ENCODE data around the gene HRK.

Gene HRK

DNA sequence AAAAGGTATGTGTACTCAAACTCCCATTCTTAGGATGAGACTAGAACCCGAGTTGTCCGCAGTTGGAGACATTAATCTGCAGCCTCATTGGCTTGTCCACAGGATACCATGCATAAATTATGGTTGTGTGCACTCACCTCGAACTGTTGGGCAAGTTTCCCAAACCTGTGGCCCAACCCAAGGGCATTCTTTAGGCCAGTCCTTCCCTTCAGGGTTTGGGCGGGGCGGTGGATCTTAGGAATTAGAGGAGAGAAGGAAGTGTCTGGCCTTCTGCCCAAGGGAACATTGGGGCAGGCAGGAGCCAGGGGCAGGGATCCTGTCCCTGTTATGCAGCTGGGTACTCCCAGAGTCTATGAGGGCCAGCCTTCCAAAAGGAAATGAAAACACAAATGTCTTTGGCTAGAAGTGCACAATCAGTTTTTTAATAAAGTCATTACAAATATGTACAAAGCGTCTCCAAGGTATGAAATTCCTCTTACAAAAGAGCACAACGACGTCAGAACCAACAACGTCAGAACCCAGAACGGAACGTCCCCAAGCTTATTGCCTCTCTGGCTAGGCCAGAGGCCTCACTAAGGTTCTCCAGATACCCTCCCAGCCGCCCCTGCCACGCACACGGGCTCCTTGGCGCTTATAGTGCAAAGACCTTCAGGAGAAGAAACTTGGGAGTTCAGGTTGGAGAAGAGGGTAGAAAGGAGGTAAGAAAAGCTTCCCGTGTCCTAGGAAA, 25.3 kb downstream of the HRK start:
- Histone ChIP-seq H3K36me3 (ENCODE audit: control insufficient read depth, insufficient read depth, low read length) (no peaks in the 10 kb centered on the region), H3K27ac (ENCODE audit: low read depth, low read length) (no peak overlapping the region), H3K4me3 (ENCODE audit: low read length) (no peak overlapping the region), H3K27me3 (ENCODE audit: control insufficient read depth, insufficient read depth, low read length) (no peaks in the 10 kb centered on the region), H3K4me1 (ENCODE audit: control insufficient read depth, insufficient read depth, low read length) (no peaks in the 10 kb centered on the region), H3K9ac (ENCODE audit: low read length) (no peak overlapping the region)

DNA sequence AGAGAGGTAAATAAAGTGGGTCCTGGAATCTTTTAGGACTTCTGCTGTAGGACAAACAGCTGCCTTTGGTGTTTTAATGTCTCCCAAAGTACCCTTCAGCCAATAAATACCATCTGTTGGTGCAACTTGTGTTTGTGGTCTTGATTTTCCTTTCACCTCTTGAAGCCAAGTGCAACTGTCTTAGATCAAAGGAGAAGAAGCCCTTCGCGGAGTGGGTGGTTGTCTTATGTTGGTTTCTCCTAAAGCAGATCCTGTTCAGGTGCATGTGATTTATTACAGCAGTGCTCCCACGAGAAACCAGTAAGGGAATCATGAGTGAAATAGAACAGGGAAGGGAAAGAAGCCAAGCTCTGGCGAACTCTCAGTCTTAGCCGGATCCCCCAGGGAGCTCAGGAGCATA, 27.7 kb downstream of the HRK start:
- Histone ChIP-seq H3K27ac (ENCODE audit: low read depth, low read length) (no peak overlapping the region), H3K4me1 (ENCODE audit: control insufficient read depth, insufficient read depth, low read length) (no peaks in the 10 kb centered on the region), H3K27me3 (ENCODE audit: control insufficient read depth, insufficient read depth, low read length) (no peaks in the 10 kb centered on the region)

GRCh38 chr12:116852303-116852702, 28.9 kb downstream of the HRK start:
- H3K27ac ChIP-seq (ENCODE audit: low read depth, low read length): no peak overlapping the region
- no peaks in the 10 kb centered on the region for H3K36me3 ChIP-seq (ENCODE audit: control insufficient read depth, insufficient read depth, low read length)
- H3K4me3 ChIP-seq (ENCODE audit: low read length): no peak overlapping the region
- H3K9ac ChIP-seq (ENCODE audit: low read length): no peak overlapping the region
- H3K4me1 ChIP-seq (ENCODE audit: control insufficient read depth, insufficient read depth, low read length): no peaks in the 10 kb centered on the region
- H3K27me3 ChIP-seq (ENCODE audit: control insufficient read depth, insufficient read depth, low read length): no peaks in the 10 kb centered on the region

More for the DNA sequence above, 27.7 kb downstream of the HRK start:
- H3K9ac ChIP-seq (ENCODE audit: low read length): no peak overlapping the region
- H3K4me3 ChIP-seq (ENCODE audit: low read length): no peak overlapping the region
- no peaks in the 10 kb centered on the region for H3K36me3 ChIP-seq (ENCODE audit: control insufficient read depth, insufficient read depth, low read length)

DNA sequence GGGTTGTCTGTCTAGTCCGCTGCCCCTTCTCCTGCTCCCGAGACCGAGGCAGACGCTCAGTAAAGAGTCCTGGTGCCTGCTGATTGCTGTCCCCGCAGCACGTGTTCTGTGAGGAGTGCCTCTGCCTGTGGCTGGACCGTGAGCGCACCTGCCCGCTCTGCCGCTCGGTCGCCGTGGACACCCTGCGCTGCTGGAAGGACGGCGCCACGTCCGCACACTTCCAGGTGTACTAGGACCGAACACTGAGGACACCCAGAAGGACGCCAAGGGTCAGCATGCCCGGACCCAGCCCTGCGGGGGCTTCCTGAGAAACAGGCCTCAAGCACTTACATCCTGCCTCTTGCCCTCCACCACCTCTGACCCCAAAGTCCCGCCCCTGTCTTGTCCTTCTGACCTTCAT, 32.0 kb downstream of the HRK start:
- H3K4me3 ChIP-seq (ENCODE audit: low read length): no peak overlapping the region
- H3K4me1 ChIP-seq (ENCODE audit: control insufficient read depth, insufficient read depth, low read length): no peaks in the 10 kb centered on the region
- no peaks in the 10 kb centered on the region for H3K27me3 ChIP-seq (ENCODE audit: control insufficient read depth, insufficient read depth, low read length)
- no peaks in the 10 kb centered on the region for H3K36me3 ChIP-seq (ENCODE audit: control insufficient read depth, insufficient read depth, low read length)
- no peak overlapping the region for H3K9ac ChIP-seq (ENCODE audit: low read length)
- H3K27ac ChIP-seq (ENCODE audit: low read depth, low read length): no peak overlapping the region

DNA sequence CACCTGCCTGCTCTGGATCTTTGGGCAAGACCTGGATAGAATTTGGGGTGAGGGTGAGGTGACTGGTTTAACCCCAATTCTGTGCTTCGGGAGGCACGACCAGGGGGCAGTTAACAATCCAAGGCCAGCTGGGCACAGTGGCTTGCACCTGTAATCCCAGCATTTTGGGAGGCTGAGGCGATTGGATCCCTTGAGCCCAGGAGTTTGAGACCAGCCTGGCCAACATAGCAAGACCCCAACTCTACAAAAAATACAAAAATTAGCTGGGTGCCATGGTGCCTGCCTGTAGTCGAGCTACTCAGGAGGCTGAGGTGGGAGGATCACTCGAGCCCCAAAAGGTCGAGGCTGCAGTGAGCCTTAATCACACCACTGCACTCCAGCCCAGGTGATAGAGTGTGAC, 38.2 kb downstream of the HRK start:
- Histone ChIP-seq H3K9ac (ENCODE audit: low read length) (no peak overlapping the region), H3K36me3 (ENCODE audit: control insufficient read depth, insufficient read depth, low read length) (no peaks in the 10 kb centered on the region), H3K4me3 (ENCODE audit: low read length) (no peak overlapping the region), H3K27ac (ENCODE audit: low read depth, low read length) (no peak overlapping the region), H3K4me1 (ENCODE audit: control insufficient read depth, insufficient read depth, low read length) (no peaks in the 10 kb centered on the region), H3K27me3 (ENCODE audit: control insufficient read depth, insufficient read depth, low read length) (no peaks in the 10 kb centered on the region)

GRCh38 chr12:116839287-116839830, 41.9 kb downstream of the HRK start:
- Histone ChIP-seq H3K36me3 (ENCODE audit: control insufficient read depth, insufficient read depth, low read length) (no peaks in the 10 kb centered on the region), H3K9ac (ENCODE audit: low read length) (no peak overlapping the region), H3K27ac (ENCODE audit: low read depth, low read length) (no peak overlapping the region), H3K4me1 (ENCODE audit: control insufficient read depth, insufficient read depth, low read length) (no peaks in the 10 kb centered on the region), H3K27me3 (ENCODE audit: control insufficient read depth, insufficient read depth, low read length) (no peaks in the 10 kb centered on the region), H3K4me3 (ENCODE audit: low read length) (no peak overlapping the region)

DNA sequence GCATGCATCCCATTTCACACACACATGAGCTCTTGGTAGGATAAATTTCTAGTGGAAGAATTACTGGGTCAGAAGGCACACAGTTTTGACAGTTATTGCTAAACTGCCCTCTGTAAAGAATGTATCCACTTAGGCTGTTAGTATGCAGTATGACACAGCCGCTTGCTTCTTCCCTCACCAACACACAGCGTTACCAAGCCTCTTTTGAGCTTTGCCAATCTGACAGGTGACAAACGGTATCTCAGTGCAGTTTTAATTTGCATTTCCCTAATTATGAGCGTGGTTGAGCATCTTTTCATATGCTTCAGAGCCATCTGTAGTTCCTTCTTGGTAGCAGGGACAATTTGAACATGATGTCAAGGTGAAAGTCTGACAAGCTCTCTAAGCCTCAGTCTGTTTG, 42.9 kb downstream of the HRK start:
- no peak overlapping the region for H3K9ac ChIP-seq (ENCODE audit: low read length)
- H3K4me3 ChIP-seq (ENCODE audit: low read length): no peak overlapping the region
- H3K36me3 ChIP-seq (ENCODE audit: control insufficient read depth, insufficient read depth, low read length): no peaks in the 10 kb centered on the region
- no peak overlapping the region for H3K27ac ChIP-seq (ENCODE audit: low read depth, low read length)
- no peaks in the 10 kb centered on the region for H3K4me1 ChIP-seq (ENCODE audit: control insufficient read depth, insufficient read depth, low read length)
- no peaks in the 10 kb centered on the region for H3K27me3 ChIP-seq (ENCODE audit: control insufficient read depth, insufficient read depth, low read length)

- Histone ChIP-seq H3K9ac (ENCODE audit: low read length) (no peak overlapping the region), H3K4me1 (ENCODE audit: control insufficient read depth, insufficient read depth, low read length) (no peaks in the 10 kb centered on the region), H3K4me3 (ENCODE audit: low read length) (no peak overlapping the region), H3K27me3 (ENCODE audit: control insufficient read depth, insufficient read depth, low read length) (no peaks in the 10 kb centered on the region), H3K27ac (ENCODE audit: low read depth, low read length) (no peak overlapping the region), H3K36me3 (ENCODE audit: control insufficient read depth, insufficient read depth, low read length) (no peaks in the 10 kb centered on the region)
These were observed 44.1 kb downstream of the HRK start for GRCh38 chr12:116837097-116837496.

DNA sequence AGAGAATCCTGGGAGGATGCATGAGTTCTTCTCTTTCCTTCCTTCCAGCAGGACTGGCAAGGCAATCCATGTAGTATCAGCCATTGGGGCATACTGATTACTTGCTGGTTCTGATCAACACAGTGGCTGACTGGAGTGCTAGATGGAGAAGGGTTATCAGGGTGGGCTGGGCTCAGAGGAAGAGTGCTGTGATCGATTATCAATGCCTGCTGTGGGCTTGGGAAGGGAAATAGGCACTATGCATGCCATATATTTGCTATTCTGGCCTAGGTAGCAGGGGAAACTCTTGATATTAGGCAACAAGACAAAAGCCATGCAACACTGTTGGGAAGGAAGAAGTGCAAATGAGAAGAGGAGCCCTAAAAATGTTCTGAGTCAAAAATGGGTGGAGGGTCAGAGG, 45.8 kb downstream of the HRK start:
- Histone ChIP-seq H3K27ac (ENCODE audit: low read depth, low read length) (no peak overlapping the region), H3K4me1 (ENCODE audit: control insufficient read depth, insufficient read depth, low read length) (no peaks in the 10 kb centered on the region), H3K4me3 (ENCODE audit: low read length) (no peak overlapping the region), H3K27me3 (ENCODE audit: control insufficient read depth, insufficient read depth, low read length) (no peaks in the 10 kb centered on the region), H3K9ac (ENCODE audit: low read length) (no peak overlapping the region), H3K36me3 (ENCODE audit: control insufficient read depth, insufficient read depth, low read length) (no peaks in the 10 kb centered on the region)

- H3K4me1 ChIP-seq (ENCODE audit: control insufficient read depth, insufficient read depth, low read length): no peaks in the 10 kb centered on the region
- H3K27ac ChIP-seq (ENCODE audit: low read depth, low read length): no peak overlapping the region
- H3K36me3 ChIP-seq (ENCODE audit: control insufficient read depth, insufficient read depth, low read length): no peaks in the 10 kb centered on the region
- H3K4me3 ChIP-seq (ENCODE audit: low read length): no peak overlapping the region
- H3K27me3 ChIP-seq (ENCODE audit: control insufficient read depth, insufficient read depth, low read length): no peaks in the 10 kb centered on the region
- H3K9ac ChIP-seq (ENCODE audit: low read length): no peak overlapping the region
These were observed 47.8 kb downstream of the HRK start for GRCh38 chr12:116833474-116833873.

GRCh38 chr12:116832353-116832752, 48.9 kb downstream of the HRK start:
- Histone ChIP-seq H3K27me3 (ENCODE audit: control insufficient read depth, insufficient read depth, low read length) (no peaks in the 10 kb centered on the region), H3K27ac (ENCODE audit: low read depth, low read length) (no peak overlapping the region), H3K36me3 (ENCODE audit: control insufficient read depth, insufficient read depth, low read length) (no peaks in the 10 kb centered on the region), H3K4me1 (ENCODE audit: control insufficient read depth, insufficient read depth, low read length) (no peaks in the 10 kb centered on the region), H3K9ac (ENCODE audit: low read length) (no peak overlapping the region), H3K4me3 (ENCODE audit: low read length) (no peak overlapping the region)

GRCh38 chr12:116827432-116827831, 53.8 kb downstream of the HRK start:
- no peak overlapping the region for H3K27ac ChIP-seq (ENCODE audit: low read depth, low read length)
- no peaks in the 10 kb centered on the region for H3K4me1 ChIP-seq (ENCODE audit: control insufficient read depth, insufficient read depth, low read length)
- no peak overlapping the region for H3K4me3 ChIP-seq (ENCODE audit: low read length)
- no peak overlapping the region for H3K9ac ChIP-seq (ENCODE audit: low read length)
- no peaks in the 10 kb centered on the region for H3K36me3 ChIP-seq (ENCODE audit: control insufficient read depth, insufficient read depth, low read length)
- no peaks in the 10 kb centered on the region for H3K27me3 ChIP-seq (ENCODE audit: control insufficient read depth, insufficient read depth, low read length)

DNA sequence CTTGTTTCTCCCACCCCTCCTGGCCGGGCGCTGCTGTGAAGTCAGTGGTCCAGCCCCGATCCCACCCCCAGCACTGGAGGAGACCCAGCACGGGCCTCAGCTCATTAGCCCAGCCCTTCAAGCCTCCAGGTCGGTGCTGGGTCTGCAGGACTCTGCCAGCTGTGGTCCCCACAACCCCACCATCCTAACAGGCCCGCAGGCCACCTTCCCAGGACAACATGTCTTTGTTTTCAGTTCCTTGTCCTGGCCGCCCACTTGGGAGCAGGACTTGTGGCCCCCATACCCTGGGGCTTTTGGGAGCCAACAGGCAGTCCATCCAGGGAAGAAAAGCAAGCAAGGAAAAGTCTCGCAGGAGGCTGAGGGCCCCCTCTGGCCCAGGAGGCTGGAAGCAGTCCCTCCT, 60.0 kb downstream of the HRK start:
- no peak overlapping the region for H3K9ac ChIP-seq (ENCODE audit: low read length)
- no peak overlapping the region for H3K4me3 ChIP-seq (ENCODE audit: low read length)
- H3K27ac ChIP-seq (ENCODE audit: low read depth, low read length): no peak overlapping the region
- H3K4me1 ChIP-seq (ENCODE audit: control insufficient read depth, insufficient read depth, low read length): peaks cover 4% of the 10 kb centered on the region
- H3K36me3 ChIP-seq (ENCODE audit: control insufficient read depth, insufficient read depth, low read length): no peaks in the 10 kb centered on the region
- no peaks in the 10 kb centered on the region for H3K27me3 ChIP-seq (ENCODE audit: control insufficient read depth, insufficient read depth, low read length)

All from rectal smooth muscle tissue (tissue), 1 donor.